GM12875 (cell line): ENCODE data around the gene HDAC10.

ENCODE experiments used
- H3K4me3 ChIP-seq: one replicate; pipeline ENCODE4 v1.5.1; 2011; ENCODE audit warnings: low read depth, low read length, control low read depth
- CTCF ChIP-seq: IDR thresholded peaks from 2 replicates; pipeline ENCODE4 v1.5.1; 2011; ENCODE audit warnings: low read depth, mild to moderate bottlenecking, control low read depth, inconsistent platforms, low read length, moderate library complexity, borderline replicate concordance; ENCODE audit not compliant: insufficient read depth

HDAC10 gene

GRCh38 chr22:50197856-50198623 is 53.0 kb downstream of the HDAC10 start:
- no peak for TF ChIP-seq CTCF
- H3K4me3 ChIP-seq: no peak overlapping the region

GRCh38 chr22:50197000-50197800 is 53.9 kb downstream of the HDAC10 start:
- TF ChIP-seq CTCF: no peak
- no peak overlapping the region for H3K4me3 ChIP-seq

GRCh38 chr22:50196256-50196655 is 54.8 kb downstream of the HDAC10 start:
- H3K4me3 ChIP-seq: no peak overlapping the region
- TF ChIP-seq CTCF: no peak
